OCI-LY1 (cell line): ENCODE results near the gene SMLR1.

Experiments
- H2AFZ ChIP-seq: fragments of 200-600 bp; sonication (generic), shearing (Covaris generic); 2 replicates; pipeline ENCODE4 v1.6.0; 2014; ENCODE audit warnings: antibody characterized with exemption, mild to moderate bottlenecking, low read length
- H3F3A ChIP-seq: fragments of 200-600 bp; sonication (generic), shearing (Covaris generic); 2 replicates; pipeline ENCODE4 v1.6.0; 2014; ENCODE audit warnings: mild to moderate bottlenecking, antibody characterized with exemption, low read length, moderate library complexity; ENCODE audit not compliant: insufficient read depth
- H3K27ac ChIP-seq: fragments of 200-600 bp; sonication (generic); 2 replicates; pipeline ENCODE4 v1.5.1; 2014; ENCODE audit warnings: low read length, mixed run types, mild to moderate bottlenecking, low read depth; ENCODE audit not compliant: poor library complexity, severe bottlenecking
- H3K27me3 ChIP-seq: fragments of 200-600 bp; sonication (generic); 2 replicates; pipeline ENCODE4 v1.6.0; 2014; ENCODE audit warnings: antibody characterized with exemption, mild to moderate bottlenecking, low read length, moderate library complexity; ENCODE audit not compliant: insufficient read depth
- H3K36me3 ChIP-seq: fragments of 200-600 bp; sonication (generic); 2 replicates; pipeline ENCODE4 v1.6.1; 2014; ENCODE audit warnings: mild to moderate bottlenecking, antibody characterized with exemption, low read length, moderate library complexity, mixed read lengths; ENCODE audit not compliant: insufficient read depth
- H3K4me1 ChIP-seq: fragments of 200-600 bp; sonication (generic); 2 replicates; pipeline ENCODE4 v1.5.1; 2014; ENCODE audit warnings: mild to moderate bottlenecking, low read length, moderate library complexity; ENCODE audit not compliant: insufficient read depth, severe bottlenecking
- H3K4me2 ChIP-seq: fragments of 200-600 bp; sonication (generic), shearing (Covaris generic); 2 replicates; pipeline ENCODE4 v1.6.1; 2014; ENCODE audit warnings: low read length
- H3K4me3 ChIP-seq: fragments of 200-600 bp; sonication (generic); 2 replicates; pipeline ENCODE4 v1.5.1; 2014; ENCODE audit warnings: low read length, low read depth, mild to moderate bottlenecking, mixed read lengths; ENCODE audit not compliant: poor library complexity, severe bottlenecking
- H3K79me2 ChIP-seq: fragments of 200-600 bp; shearing (Covaris generic); 2 replicates; pipeline ENCODE4 v1.6.1; 2016; ENCODE audit warnings: mixed run types, low read length, mixed read lengths; ENCODE audit not compliant: insufficient read depth
- H3K9ac ChIP-seq: fragments of 200-600 bp; sonication (generic), shearing (Covaris generic); 2 replicates; pipeline ENCODE4 v1.6.1; 2014; ENCODE audit warnings: mild to moderate bottlenecking, low read length, mixed read lengths
- H3K9me2 ChIP-seq: fragments of 200-600 bp; sonication (generic), shearing (Covaris generic); 2 replicates; pipeline ENCODE4 v1.6.1; 2014; ENCODE audit warnings: low read depth, mild to moderate bottlenecking, low read length, mixed read lengths
- H3K9me3 ChIP-seq: fragments of 200-600 bp; shearing (Covaris generic); 2 replicates; pipeline ENCODE4 v1.6.1; 2014; ENCODE audit warnings: low read length, mixed read lengths
- H4K20me1 ChIP-seq: fragments of 200-600 bp; sonication (generic), shearing (Covaris generic); 2 replicates; pipeline ENCODE4 v1.6.0; 2016; ENCODE audit warnings: mild to moderate bottlenecking, low read length; ENCODE audit not compliant: insufficient read depth
- CTCF ChIP-seq: fragments of 200-600 bp; sonication (generic), shearing (Covaris generic); IDR thresholded peaks from 2 replicates; pipeline ENCODE4 v1.5.1; 2017; ENCODE audit warnings: mild to moderate bottlenecking, antibody characterized with exemption, low read length, moderate library complexity, mixed read lengths
- EZH2 ChIP-seq: fragments of 200-600 bp; sonication (generic), shearing (Covaris generic); IDR thresholded peaks from 2 replicates; pipeline ENCODE4 v1.8.0; 2017; ENCODE audit warnings: borderline replicate concordance, mixed run types, mild to moderate bottlenecking, antibody characterized with exemption, low read length, moderate library complexity, mixed read lengths

The SMLR1 gene

GRCh38 chr6:130780122-130780521 lies 47.1 kb upstream of the SMLR1 start:
- Histone ChIP-seq H3K9ac (no peak overlapping the region), H2AFZ (no peak overlapping the region), H3F3A (no peaks in the 10 kb centered on the region), H3K4me1 (no peaks in the 10 kb centered on the region), H3K9me2 (no peaks in the 10 kb centered on the region), H3K79me2 (no peaks in the 10 kb centered on the region), H3K36me3 (no peaks in the 10 kb centered on the region), H3K4me3 (no peak overlapping the region), H3K27me3 (peaks cover 4% of the 10 kb centered on the region), H3K27ac (no peak overlapping the region), H3K4me2 (no peak overlapping the region), H3K9me3 (no peaks in the 10 kb centered on the region), H4K20me1 (no peaks in the 10 kb centered on the region)
- TF ChIP-seq EZH2 (no peak), CTCF (no peak)

- H3K9me3 ChIP-seq, result no peaks in the 10 kb centered on the region
- H4K20me1 ChIP-seq, result no peaks in the 10 kb centered on the region
- no peak overlapping the region for H3K4me2 ChIP-seq
- H3K4me1 ChIP-seq, result no peaks in the 10 kb centered on the region
- H3K36me3 ChIP-seq, result no peaks in the 10 kb centered on the region
- H3F3A ChIP-seq, result no peaks in the 10 kb centered on the region
- H3K4me3 ChIP-seq, result no peak overlapping the region
- no peak overlapping the region for H2AFZ ChIP-seq
- no peaks in the 10 kb centered on the region for H3K9me2 ChIP-seq
- H3K9ac ChIP-seq, result no peak overlapping the region
- TF ChIP-seq EZH2, result no peak
- no peak for TF ChIP-seq CTCF
- H3K27ac ChIP-seq, result no peak overlapping the region
- no peaks in the 10 kb centered on the region for H3K79me2 ChIP-seq
- peaks cover 4% of the 10 kb centered on the region for H3K27me3 ChIP-seq
Measured at GRCh38 chr6:130781557-130781956, 45.6 kb upstream of the SMLR1 start.

- H3K4me2 ChIP-seq, result no peak overlapping the region
- no peaks in the 10 kb centered on the region for H3K9me3 ChIP-seq
- no peak overlapping the region for H3K4me3 ChIP-seq
- no peak overlapping the region for H2AFZ ChIP-seq
- TF ChIP-seq CTCF (no peak), EZH2 (no peak)
- no peaks in the 10 kb centered on the region for H4K20me1 ChIP-seq
- H3K9me2 ChIP-seq, result no peaks in the 10 kb centered on the region
- no peaks in the 10 kb centered on the region for H3K36me3 ChIP-seq
- no peaks in the 10 kb centered on the region for H3K79me2 ChIP-seq
- H3F3A ChIP-seq, result no peaks in the 10 kb centered on the region
- peaks cover 11% of the 10 kb centered on the region for H3K4me1 ChIP-seq
- H3K9ac ChIP-seq, result no peak overlapping the region
- peaks cover 4% of the 10 kb centered on the region for H3K27me3 ChIP-seq
- no peak overlapping the region for H3K27ac ChIP-seq
Measured at GRCh38 chr6:130783416-130784107, 43.6 kb upstream of the SMLR1 start.
